Esophagus squamous epithelium (tissue), 5 donors: Measurements from ENCODE around the gene VPS35L. TPM values are rescaled to one million over a fixed set of nuclear protein-coding genes. Genes with fewer than 3 reads are reported as not detected.

Experiments used
- DNase-seq: peaks from one replicate; lab custom pipeline; 2025; lab: John Stamatoyannopoulos, UW
- H3K27ac ChIP-seq, 4 donors: fragments of 200-600 bp; sonication (generic); one replicate each; pipeline ENCODE4 v1.5.1; 2016 to 2019; ENCODE audit warnings: mild to moderate bottlenecking in 1 of 4
- H3K27me3 ChIP-seq, 4 donors: fragments of 200-600 bp; sonication (generic); 1 replicate in 3 of 4; 2 replicates in 1 of 4; pipeline versions ENCODE4 v1.5.1 to v1.6.0; 2017 to 2021; ENCODE audit warnings: antibody characterized with exemption in 1 of 4
- H3K36me3 ChIP-seq, 3 donors: fragments of 200-600 bp; sonication (generic); one replicate each; pipeline ENCODE4 v1.5.1; 2016 to 2019
- H3K4me1 ChIP-seq, 3 donors: fragments of 200-600 bp; sonication (generic); one replicate each; pipeline ENCODE4 v1.5.1; 2017 to 2019
- H3K4me3 ChIP-seq, 4 donors: fragments of 200-600 bp; sonication (generic); 1 replicate in 3 of 4; 2 replicates in 1 of 4; pipeline ENCODE4 v1.5.1; 2016 to 2019; ENCODE audit warnings: mild to moderate bottlenecking in 2 of 4, moderate library complexity in 1 of 4
- H3K9me3 ChIP-seq, 3 donors: fragments of 200-600 bp; sonication (generic); one replicate each; pipeline ENCODE4 v1.5.1; 2016 to 2019
- POLR2A ChIP-seq, 4 donors: fragments of 450-650 bp; IDR thresholded peaks; one replicate each; pipeline ENCODE4 v1.6.1; 2017; ENCODE audit warnings: antibody characterized with exemption in 4 of 4, mild to moderate bottlenecking in 4 of 4, moderate library complexity in 3 of 4
- WGBS, 2 donors: methylation state at CpG; one replicate each; pipeline ENCODE4 v1.1.5; 2018; 5-methylcytosine and 5-hydroxymethylcytosine counted together
- intact Hi-C: fragments of 100-400 bp; cut with DNase I; formaldehyde crosslinking; loops from one replicate; pipeline ENCODE4 v1.15.0; 2022
- total RNA-seq, 4 donors: library from RNA; depleted of rRNA; stranded (reverse); fragments of >200 nt; gene quantifications; one replicate each; pipeline ENCODE4 v1.1.0, GENCODE V29; 2016
- TF ChIP-seq, protein P1 (sequence below), 6 experiments: fragments of 450-650 bp in 4 of 6; fragments of 200-600 bp in 2 of 6; sonication (generic) in 2 of 6; IDR thresholded peaks; one replicate each; pipeline ENCODE4 v1.5.1; 2016 to 2019; ENCODE audit warnings: antibody characterized with exemption in 6 of 6, mild to moderate bottlenecking in 4 of 6, moderate library complexity in 4 of 6
- donor health status: DM: yes; HTN: yes; CAD: no.

VPS35L gene
- total RNA-seq, 4 donors from 2014 or later: 20.8 to 32.9 (median 23.9) TPM

DNA sequence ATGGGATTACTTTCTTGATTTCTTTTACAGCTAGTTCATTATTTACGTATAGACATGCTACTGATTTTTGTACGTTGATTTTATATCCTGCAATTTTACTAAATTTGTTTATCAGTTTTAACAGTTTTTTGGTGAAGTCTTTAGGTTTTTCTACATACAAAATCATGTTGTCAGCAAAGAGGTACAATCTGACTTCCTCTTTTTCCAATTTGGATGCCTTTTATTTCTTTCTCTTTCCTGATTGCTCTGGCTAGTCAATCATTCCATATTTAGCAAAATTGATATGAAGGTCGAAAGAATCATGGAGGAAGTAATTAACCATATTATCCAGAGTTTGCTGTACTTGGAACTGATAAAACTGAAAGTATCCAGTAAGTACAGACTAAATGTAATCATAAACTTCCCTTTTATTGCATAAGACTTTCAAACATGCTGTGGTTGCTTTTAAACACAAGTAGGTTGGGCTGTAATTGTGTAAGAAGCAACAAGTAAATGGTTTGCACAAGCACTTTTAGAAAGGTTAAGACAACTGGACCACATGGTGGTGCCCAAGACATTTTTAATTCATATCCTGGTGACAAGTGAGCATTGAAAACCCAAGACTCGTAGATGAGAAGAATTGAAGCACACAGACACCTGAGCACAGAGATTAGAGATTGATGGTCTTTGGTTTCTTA, 42.0 kb upstream of the VPS35L start:
- TF ChIP-seq, protein P1, sequence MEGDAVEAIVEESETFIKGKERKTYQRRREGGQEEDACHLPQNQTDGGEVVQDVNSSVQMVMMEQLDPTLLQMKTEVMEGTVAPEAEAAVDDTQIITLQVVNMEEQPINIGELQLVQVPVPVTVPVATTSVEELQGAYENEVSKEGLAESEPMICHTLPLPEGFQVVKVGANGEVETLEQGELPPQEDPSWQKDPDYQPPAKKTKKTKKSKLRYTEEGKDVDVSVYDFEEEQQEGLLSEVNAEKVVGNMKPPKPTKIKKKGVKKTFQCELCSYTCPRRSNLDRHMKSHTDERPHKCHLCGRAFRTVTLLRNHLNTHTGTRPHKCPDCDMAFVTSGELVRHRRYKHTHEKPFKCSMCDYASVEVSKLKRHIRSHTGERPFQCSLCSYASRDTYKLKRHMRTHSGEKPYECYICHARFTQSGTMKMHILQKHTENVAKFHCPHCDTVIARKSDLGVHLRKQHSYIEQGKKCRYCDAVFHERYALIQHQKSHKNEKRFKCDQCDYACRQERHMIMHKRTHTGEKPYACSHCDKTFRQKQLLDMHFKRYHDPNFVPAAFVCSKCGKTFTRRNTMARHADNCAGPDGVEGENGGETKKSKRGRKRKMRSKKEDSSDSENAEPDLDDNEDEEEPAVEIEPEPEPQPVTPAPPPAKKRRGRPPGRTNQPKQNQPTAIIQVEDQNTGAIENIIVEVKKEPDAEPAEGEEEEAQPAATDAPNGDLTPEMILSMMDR (IDR thresholded peaks at IDR 0.05): no peak
- TF ChIP-seq POLR2A (IDR thresholded peaks at IDR 0.05): no peak
- Histone ChIP-seq H3K36me3 (peaks cover 3 to 85% (median 8%) of the 10 kb centered on the region in 3 donors), H3K27ac (peak overlapping the region in 1 of 4 donors; percentile 2), H3K9me3 (no peaks in the 10 kb centered on the region), H3K27me3 (no peaks in the 10 kb centered on the region), H3K4me1 (peaks cover 0 to 31% (median 0%) of the 10 kb centered on the region in 3 donors), H3K4me3 (no peak overlapping the region)
- 71 to 89% methylated on average over 4 of the region's 4 CpGs for WGBS, 2 donors
- no peak for DNase-seq
- intact Hi-C loops: loop anchor here (10.0 kb wide), 1 partner anchor 339 kb away; no protein-coding TSS in a partner anchor

DNA sequence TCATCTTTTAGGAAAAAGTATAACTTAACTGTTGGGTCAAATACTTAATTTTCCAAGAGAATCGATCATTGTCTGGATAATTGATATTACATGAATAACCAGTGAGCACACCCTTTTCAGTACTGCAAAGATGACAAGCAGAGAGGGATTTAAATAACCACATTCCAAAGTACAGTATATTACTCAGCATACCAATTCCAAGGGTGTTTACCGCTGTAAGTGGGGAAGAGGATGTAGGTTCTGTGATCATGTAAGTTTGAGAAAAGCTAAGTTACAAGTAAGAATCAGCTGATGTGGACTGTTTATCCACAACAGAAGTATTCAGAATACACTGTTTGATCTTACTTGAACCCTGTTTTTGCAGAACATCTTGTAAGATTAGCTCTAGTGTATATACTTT, 39.7 kb upstream of the VPS35L start:
- Histone ChIP-seq H3K4me3 (no peak overlapping the region), H3K9me3 (no peaks in the 10 kb centered on the region), H3K27me3 (no peaks in the 10 kb centered on the region), H3K4me1 (peaks cover 6 to 53% (median 10%) of the 10 kb centered on the region in 3 donors), H3K27ac (no peak overlapping the region), H3K36me3 (peaks cover 0 to 62% (median 3%) of the 10 kb centered on the region in 3 donors)
- intact Hi-C loops: loop anchor here (10.0 kb wide), 1 partner anchor 341 kb away; no protein-coding TSS in a partner anchor
- WGBS, 2 donors: 75 to 77% methylated on average over 2 of the region's 2 CpGs
- no peak for DNase-seq
- TF ChIP-seq POLR2A (IDR thresholded peaks at IDR 0.05): no peak
- TF ChIP-seq, protein P1 (IDR thresholded peaks at IDR 0.05): no peak

DNA sequence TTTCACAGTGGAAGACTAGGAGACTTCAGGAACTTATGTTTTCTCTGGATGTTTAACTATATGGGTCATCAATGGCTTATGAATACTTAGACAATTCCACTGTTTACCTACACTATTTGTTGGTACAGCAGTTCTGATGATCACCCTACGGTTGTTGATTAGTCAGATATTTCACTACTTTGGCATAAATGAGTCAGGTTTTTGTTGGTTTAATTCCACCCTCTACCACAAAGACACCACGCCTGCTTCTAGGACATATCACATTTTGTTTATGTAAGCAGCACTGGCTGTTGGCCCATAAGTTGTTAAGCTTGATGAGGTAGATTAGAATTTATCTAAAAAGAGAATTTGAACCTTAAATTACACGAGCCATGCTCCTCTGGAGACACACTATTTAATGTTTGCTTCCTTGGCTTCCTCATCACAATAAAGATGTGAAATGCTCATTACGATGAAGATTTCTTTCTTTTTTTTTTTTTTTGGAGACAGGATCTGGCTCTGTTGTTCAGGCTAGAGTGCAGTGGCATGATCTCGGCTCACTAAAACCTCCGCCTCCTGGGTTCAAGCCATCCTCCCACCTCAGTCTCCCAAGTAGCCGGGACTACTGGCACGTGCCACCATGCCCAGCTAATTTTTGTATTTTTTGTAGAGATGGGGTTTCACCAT, 37.9 kb upstream of the VPS35L start:
- Histone ChIP-seq H3K27me3 (no peaks in the 10 kb centered on the region), H3K9me3 (no peaks in the 10 kb centered on the region), H3K36me3 (peaks cover 0 to 49% (median 3%) of the 10 kb centered on the region in 3 donors), H3K27ac (peak overlapping the region in 1 of 4 donors; percentile 2), H3K4me3 (no peak overlapping the region), H3K4me1 (peaks cover 11 to 64% (median 14%) of the 10 kb centered on the region in 3 donors)
- intact Hi-C loops: loop anchor here (10.0 kb wide), 1 partner anchor 343 kb away; no protein-coding TSS in a partner anchor
- 61 to 67% methylated on average over 8 of the region's 8 CpGs for WGBS, 2 donors
- TF ChIP-seq, protein P1 (IDR thresholded peaks at IDR 0.05): no peak
- TF ChIP-seq POLR2A (IDR thresholded peaks at IDR 0.05): no peak
- no peak for DNase-seq

DNA sequence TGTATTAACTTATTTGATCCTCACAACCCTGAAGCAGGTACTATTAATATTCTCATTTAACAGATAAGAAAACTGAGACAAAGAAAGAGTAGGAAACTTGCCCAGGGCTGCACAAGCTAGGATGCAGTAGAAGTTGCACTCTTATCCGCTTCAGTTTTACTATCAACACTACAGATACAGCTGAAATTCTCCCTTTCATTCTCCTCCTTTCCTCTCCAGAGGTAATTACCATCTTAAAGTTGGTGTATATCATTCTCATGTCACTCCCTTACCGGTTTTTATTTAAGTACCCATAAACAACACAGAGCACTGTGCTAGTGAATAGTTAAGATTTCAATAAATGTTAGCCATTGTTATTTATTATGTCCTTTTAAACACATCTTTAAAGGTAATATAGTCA, 37.1 kb upstream of the VPS35L start:
- intact Hi-C loops: loop anchor here (10.0 kb wide), 1 partner anchor 344 kb away; no protein-coding TSS in a partner anchor
- no peak for DNase-seq
- H3K27ac ChIP-seq: no peak overlapping the region
- H3K4me3 ChIP-seq: no peak overlapping the region
- H3K27me3 ChIP-seq: no peaks in the 10 kb centered on the region
- TF ChIP-seq POLR2A (IDR thresholded peaks at IDR 0.05): no peak
- TF ChIP-seq, protein P1 (IDR thresholded peaks at IDR 0.05): no peak
- H3K9me3 ChIP-seq: no peaks in the 10 kb centered on the region
- H3K4me1 ChIP-seq: peaks cover 11 to 73% (median 14%) of the 10 kb centered on the region in 3 donors
- peaks cover 0 to 41% (median 3%) of the 10 kb centered on the region in 3 donors for H3K36me3 ChIP-seq
- 75 to 83% methylated on average over 2 of the region's 2 CpGs for WGBS, 2 donors
